Mesothelial cell of epicardium (in vitro differentiated cells): ENCODE results near the gene IGFBP2. TPM values are rescaled to one million over a fixed set of nuclear protein-coding genes. Genes with fewer than 3 reads are reported as not detected.

Experiments
- DNase-seq, 2 experiments: peaks; one replicate each; pipeline ENCODE4 v3.0.0; 2021; ENCODE audit warnings: low spot score in 2 of 2; ENCODE audit not compliant: unreplicated experiment in 2 of 2
- H3K27ac Mint-ChIP-seq: 2 replicates; pipeline ENCODE4 v1.8.0; 2021; ENCODE audit warnings: mixed read lengths
- H3K27me3 Mint-ChIP-seq: 2 replicates; pipeline ENCODE4 v1.8.0; 2021; ENCODE audit warnings: low read depth, mixed read lengths
- H3K36me3 Mint-ChIP-seq: 2 replicates; pipeline ENCODE4 v1.8.0; 2021; ENCODE audit warnings: mixed read lengths
- H3K4me1 Mint-ChIP-seq: 2 replicates; pipeline ENCODE4 v1.8.0; 2021; ENCODE audit warnings: mixed read lengths
- H3K4me3 Mint-ChIP-seq: 2 replicates; pipeline ENCODE4 v1.8.0; 2021; ENCODE audit warnings: mild to moderate bottlenecking, moderate library complexity, mixed read lengths
- H3K9me3 Mint-ChIP-seq: 2 replicates; pipeline ENCODE4 v1.8.0; 2021; ENCODE audit warnings: mixed read lengths
- total RNA-seq: library from RNA; stranded (reverse); gene quantifications from 3 replicates; pipeline ENCODE4 v1.2.1, GENCODE V29; 2021
- TF ChIP-seq, protein P1 (sequence below): fragments of 200-600 bp; sonication (generic); IDR thresholded peaks from one replicate; pipeline ENCODE4 v1.5.0; 2021; ENCODE audit warnings: antibody characterized with exemption; ENCODE audit not compliant: unreplicated experiment

IGFBP2 gene
- total RNA-seq, 1 donor from 2014 or later = 376 TPM

DNA sequence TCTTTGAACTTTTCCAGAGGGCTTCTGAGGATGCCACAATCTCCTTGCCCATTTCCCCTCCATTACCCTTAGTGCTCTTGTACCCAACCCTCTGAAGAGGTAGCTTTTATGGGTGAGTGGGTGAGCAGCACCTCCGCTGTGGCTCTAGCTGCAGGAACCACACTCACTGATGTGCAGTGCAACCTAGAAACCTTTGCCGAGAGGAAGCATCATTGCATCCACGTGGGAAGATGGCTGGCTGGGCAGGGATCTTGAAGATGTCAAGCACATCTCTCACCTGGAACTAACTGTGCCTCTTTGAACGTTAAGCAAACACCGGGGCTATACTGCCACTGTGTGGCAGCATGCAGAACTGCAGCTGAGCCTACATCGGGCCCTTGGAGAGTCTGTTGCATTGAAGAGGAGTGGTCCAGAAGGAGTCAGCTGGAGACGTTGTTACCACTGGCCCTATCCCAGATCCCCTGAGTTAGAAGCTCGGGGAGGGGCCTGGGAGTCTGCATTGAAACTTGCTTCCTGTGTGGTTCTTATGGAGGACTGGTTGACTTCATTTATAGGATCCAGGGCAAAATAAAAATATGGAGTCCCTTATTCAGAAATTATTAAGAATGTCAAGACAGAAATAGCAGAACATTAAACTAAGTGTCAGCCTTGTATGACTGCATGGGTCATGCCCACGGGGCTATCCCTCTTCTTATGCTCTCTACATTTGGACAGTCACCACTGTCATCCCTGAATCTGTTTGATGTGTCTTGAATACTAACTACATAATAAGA, 33.4 kb downstream of the IGFBP2 start:
- H3K36me3 Mint-ChIP-seq = peaks cover 6% of the 10 kb centered on the region
- peak overlapping the region; percentile 62 for H3K27ac Mint-ChIP-seq
- peak in 1 of 2 experiments; percentile 87 for DNase-seq
- TF ChIP-seq, protein P1, sequence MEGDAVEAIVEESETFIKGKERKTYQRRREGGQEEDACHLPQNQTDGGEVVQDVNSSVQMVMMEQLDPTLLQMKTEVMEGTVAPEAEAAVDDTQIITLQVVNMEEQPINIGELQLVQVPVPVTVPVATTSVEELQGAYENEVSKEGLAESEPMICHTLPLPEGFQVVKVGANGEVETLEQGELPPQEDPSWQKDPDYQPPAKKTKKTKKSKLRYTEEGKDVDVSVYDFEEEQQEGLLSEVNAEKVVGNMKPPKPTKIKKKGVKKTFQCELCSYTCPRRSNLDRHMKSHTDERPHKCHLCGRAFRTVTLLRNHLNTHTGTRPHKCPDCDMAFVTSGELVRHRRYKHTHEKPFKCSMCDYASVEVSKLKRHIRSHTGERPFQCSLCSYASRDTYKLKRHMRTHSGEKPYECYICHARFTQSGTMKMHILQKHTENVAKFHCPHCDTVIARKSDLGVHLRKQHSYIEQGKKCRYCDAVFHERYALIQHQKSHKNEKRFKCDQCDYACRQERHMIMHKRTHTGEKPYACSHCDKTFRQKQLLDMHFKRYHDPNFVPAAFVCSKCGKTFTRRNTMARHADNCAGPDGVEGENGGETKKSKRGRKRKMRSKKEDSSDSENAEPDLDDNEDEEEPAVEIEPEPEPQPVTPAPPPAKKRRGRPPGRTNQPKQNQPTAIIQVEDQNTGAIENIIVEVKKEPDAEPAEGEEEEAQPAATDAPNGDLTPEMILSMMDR = peak; percentile 98
- H3K9me3 Mint-ChIP-seq = no peaks in the 10 kb centered on the region
- H3K4me1 Mint-ChIP-seq = peaks cover 24% of the 10 kb centered on the region
- no peak overlapping the region for H3K4me3 Mint-ChIP-seq
- no peaks in the 10 kb centered on the region for H3K27me3 Mint-ChIP-seq

DNA sequence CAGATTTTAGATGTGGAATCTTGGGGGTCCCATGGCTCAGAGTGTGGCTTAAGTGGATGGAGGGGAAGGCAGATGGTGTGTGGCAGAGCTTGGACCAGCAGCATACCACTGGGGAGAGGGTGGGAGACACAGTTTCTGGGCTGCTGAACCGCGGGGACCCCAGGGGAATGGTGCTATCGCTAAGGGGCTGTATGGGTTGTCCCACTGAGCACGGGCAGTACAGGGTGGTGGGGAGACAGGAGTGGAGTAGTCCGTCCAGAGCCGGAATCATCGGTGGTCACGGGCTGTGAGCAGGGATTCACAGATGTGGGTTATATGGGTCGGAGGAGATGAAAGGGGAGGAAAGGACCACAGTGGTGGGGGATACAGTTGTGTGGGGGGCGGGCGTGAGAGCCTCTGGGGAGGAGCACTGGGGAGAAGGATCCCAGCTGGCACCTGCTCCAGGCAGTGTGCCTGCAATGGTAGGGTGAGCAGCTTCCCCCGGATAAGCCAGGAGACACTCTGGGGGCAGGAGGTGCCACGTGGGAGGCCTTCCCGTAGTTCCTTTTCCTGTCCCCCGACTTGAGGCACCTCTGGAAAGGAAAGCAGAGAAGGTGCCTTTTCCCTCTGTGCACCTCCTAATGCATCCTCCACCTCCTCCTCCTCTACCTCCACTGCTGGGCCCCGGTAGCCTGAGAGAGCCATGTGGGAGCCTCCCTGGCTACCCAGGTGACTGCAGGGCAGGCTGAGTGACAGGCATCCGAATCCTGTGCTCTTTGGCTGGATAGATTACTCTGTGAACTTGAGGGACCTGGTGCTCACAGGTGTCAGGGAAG, 37.3 kb downstream of the IGFBP2 start:
- peaks cover 17% of the 10 kb centered on the region for H3K36me3 Mint-ChIP-seq
- H3K9me3 Mint-ChIP-seq = no peaks in the 10 kb centered on the region
- H3K4me3 Mint-ChIP-seq = no peak overlapping the region
- TF ChIP-seq, protein P1 = no peak
- DNase-seq = no peak
- no peaks in the 10 kb centered on the region for H3K27me3 Mint-ChIP-seq
- peak overlapping the region; percentile 24 for H3K27ac Mint-ChIP-seq
- H3K4me1 Mint-ChIP-seq = peaks cover 11% of the 10 kb centered on the region

DNA sequence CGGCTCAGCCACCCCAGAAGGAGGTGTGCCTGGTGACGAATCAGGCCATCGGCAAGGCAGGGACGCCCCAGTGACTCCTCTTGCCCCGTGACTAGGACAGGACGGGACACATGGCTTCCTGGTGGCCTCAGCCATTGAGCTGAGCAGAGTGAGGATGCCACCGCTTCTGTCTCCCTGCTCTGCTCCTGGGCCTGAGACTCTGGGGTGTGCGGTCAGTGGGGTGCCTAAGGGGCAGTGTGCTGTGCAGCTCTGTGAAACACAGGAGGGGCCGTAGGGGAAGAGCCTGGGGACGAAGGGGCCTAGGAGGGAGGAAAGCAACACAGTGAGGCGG, 37.8 kb downstream of the IGFBP2 start:
- H3K27ac Mint-ChIP-seq = peak overlapping the region; percentile 14
- TF ChIP-seq, protein P1 = no peak
- H3K4me1 Mint-ChIP-seq = peaks cover 5% of the 10 kb centered on the region

DNA sequence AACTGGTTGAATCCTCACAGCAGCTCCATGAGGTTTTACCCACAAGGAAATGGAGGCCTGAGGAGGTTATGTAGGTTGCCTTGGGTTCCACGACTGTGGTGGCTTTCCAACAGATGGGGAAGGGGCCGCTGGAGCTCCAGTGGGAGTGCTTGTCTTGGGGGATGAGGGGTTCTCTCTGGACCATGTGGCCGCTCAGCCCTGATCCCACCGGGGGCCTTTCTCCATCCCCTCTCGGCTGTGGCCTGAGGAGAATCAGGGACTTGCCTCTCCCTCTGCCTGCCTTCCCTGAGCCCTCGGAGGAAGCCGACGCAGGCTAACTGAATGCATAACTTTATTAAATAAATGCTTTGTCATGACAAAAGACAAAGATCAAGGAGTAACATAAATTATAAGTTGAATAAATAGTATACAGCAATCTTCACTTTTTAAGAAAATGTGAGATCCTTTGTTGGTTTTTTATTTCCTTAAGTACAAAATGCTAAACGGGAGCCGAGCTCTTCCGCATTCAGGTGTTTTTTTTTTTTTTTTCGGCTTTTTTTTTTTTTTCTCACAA, 38.6 kb downstream of the IGFBP2 start:
- Mint-ChIP-seq H3K9me3 (no peaks in the 10 kb centered on the region), H3K4me1 (no peaks in the 10 kb centered on the region), H3K36me3 (peaks cover 26% of the 10 kb centered on the region), H3K27me3 (no peaks in the 10 kb centered on the region), H3K27ac (peak overlapping the region; percentile 5), H3K4me3 (no peak overlapping the region)
- no peak for DNase-seq
- TF ChIP-seq, protein P1 = no peak

More for the DNA sequence above, 37.8 kb downstream of the IGFBP2 start:
- H3K9me3 Mint-ChIP-seq = no peaks in the 10 kb centered on the region
- H3K27me3 Mint-ChIP-seq = no peaks in the 10 kb centered on the region
- H3K4me3 Mint-ChIP-seq = no peak overlapping the region
- peaks cover 22% of the 10 kb centered on the region for H3K36me3 Mint-ChIP-seq
- no peak for DNase-seq

DNA sequence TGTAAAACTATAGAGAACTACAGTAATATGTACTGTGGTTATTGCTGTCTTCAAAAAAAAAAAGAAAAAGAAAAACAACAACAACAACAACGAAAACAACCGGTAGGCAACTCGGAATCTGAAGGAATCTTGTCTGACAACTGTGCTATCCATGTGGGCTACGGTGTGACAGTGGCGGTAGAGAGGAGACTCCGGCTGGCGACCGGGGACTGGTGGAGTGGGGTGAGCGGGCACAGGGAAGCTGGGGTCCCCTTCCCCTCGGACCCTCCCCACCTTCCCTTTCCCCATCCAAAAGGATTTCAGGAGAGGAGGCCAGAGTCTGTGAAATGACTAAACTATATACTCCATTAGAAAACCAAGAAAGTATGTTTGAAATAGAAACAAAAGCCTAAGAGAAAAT, 39.2 kb downstream of the IGFBP2 start:
- Mint-ChIP-seq H3K27me3 (no peaks in the 10 kb centered on the region), H3K4me3 (no peak overlapping the region), H3K36me3 (peaks cover 30% of the 10 kb centered on the region), H3K27ac (peak overlapping the region; percentile 83), H3K4me1 (no peaks in the 10 kb centered on the region), H3K9me3 (no peaks in the 10 kb centered on the region)
- TF ChIP-seq, protein P1 = no peak
- DNase-seq = no peak
